Rectal smooth muscle tissue (tissue), 1 donor: ENCODE data around the gene NFYA.

Source experiments
- H3K27ac ChIP-seq: one replicate; pipeline ENCODE4 v1.7.0; 2013; ENCODE audit warnings: low read depth, low read length, inconsistent platforms
- H3K27me3 ChIP-seq: one replicate; pipeline ENCODE4 v1.7.0; 2013; ENCODE audit warnings: low read length; ENCODE audit not compliant: control insufficient read depth, insufficient read depth
- H3K36me3 ChIP-seq: one replicate; pipeline ENCODE4 v1.7.0; 2013; ENCODE audit warnings: low read length; ENCODE audit not compliant: control insufficient read depth, insufficient read depth
- H3K4me1 ChIP-seq: one replicate; pipeline ENCODE4 v1.7.0; 2013; ENCODE audit warnings: low read length; ENCODE audit not compliant: control insufficient read depth, insufficient read depth
- H3K4me3 ChIP-seq: one replicate; pipeline ENCODE4 v1.7.0; 2013; ENCODE audit warnings: low read length
- H3K9ac ChIP-seq: one replicate; pipeline ENCODE4 v1.7.0; 2013; ENCODE audit warnings: low read length

The NFYA gene

GRCh38 chr6:41039060-41039998 lies 33.4 kb upstream of the NFYA start, which contains the start of gene UNC5CL:
TSS of gene UNC5CL (minus strand) at chr6:41039221. CDS start at chr6:41035074, 4,147 bp downstream.
- H3K27ac ChIP-seq: no peak within 1 kb of the TSS

GRCh38 chr6:41040101-41040939 lies 32.5 kb upstream of the NFYA start:
- H3K4me3 ChIP-seq: no peak overlapping the region
- H3K27ac ChIP-seq: no peak overlapping the region
- H3K36me3 ChIP-seq: no peaks in the 10 kb centered on the region
- no peaks in the 10 kb centered on the region for H3K27me3 ChIP-seq
- H3K9ac ChIP-seq: no peak overlapping the region
- no peaks in the 10 kb centered on the region for H3K4me1 ChIP-seq

More at GRCh38 chr6:41039060-41039998, 33.4 kb upstream of the NFYA start, which contains the start of gene UNC5CL:
- H3K4me1 ChIP-seq: no peaks in the 10 kb centered on the region
- no peak within 1 kb of the TSS for H3K4me3 ChIP-seq
- no peaks in the 10 kb centered on the region for H3K27me3 ChIP-seq
- H3K36me3 ChIP-seq: no peaks in the 10 kb centered on the region
- H3K9ac ChIP-seq: no peak within 1 kb of the TSS

GRCh38 chr6:41040940-41041536 lies 31.7 kb upstream of the NFYA start:
- Histone ChIP-seq H3K4me1 (no peaks in the 10 kb centered on the region), H3K4me3 (no peak overlapping the region), H3K27ac (no peak overlapping the region), H3K9ac (no peak overlapping the region), H3K36me3 (no peaks in the 10 kb centered on the region), H3K27me3 (no peaks in the 10 kb centered on the region)

GRCh38 chr6:41042226-41043055 lies 30.3 kb upstream of the NFYA start, which contains the start of gene TSPO2:
TSS of gene TSPO2 (plus strand) at chr6:41042467. CDS start at chr6:41042986, 519 bp downstream.
- no peaks in the 10 kb centered on the region for H3K36me3 ChIP-seq
- no peaks in the 10 kb centered on the region for H3K27me3 ChIP-seq
- no peak within 1 kb of the TSS for H3K4me3 ChIP-seq
- H3K4me1 ChIP-seq: no peaks in the 10 kb centered on the region
- no peak within 1 kb of the TSS for H3K27ac ChIP-seq
- no peak within 1 kb of the TSS for H3K9ac ChIP-seq

- no peak overlapping the region for H3K9ac ChIP-seq
- no peaks in the 10 kb centered on the region for H3K36me3 ChIP-seq
- no peaks in the 10 kb centered on the region for H3K27me3 ChIP-seq
- no peak overlapping the region for H3K4me3 ChIP-seq
- no peaks in the 10 kb centered on the region for H3K4me1 ChIP-seq
- no peak overlapping the region for H3K27ac ChIP-seq
Observed at GRCh38 chr6:41043151-41043550, 29.6 kb upstream of the NFYA start.

- no peak overlapping the region for H3K9ac ChIP-seq
- H3K4me3 ChIP-seq: no peak overlapping the region
- H3K27ac ChIP-seq: no peak overlapping the region
Observed at GRCh38 chr6:41045664-41046063, 27.1 kb upstream of the NFYA start.

GRCh38 chr6:41046084-41046483 lies 26.7 kb upstream of the NFYA start:
- Histone ChIP-seq H3K27ac (no peak overlapping the region), H3K4me1 (peaks cover 3% of the 10 kb centered on the region), H3K27me3 (no peaks in the 10 kb centered on the region), H3K36me3 (peaks cover 2% of the 10 kb centered on the region), H3K4me3 (no peak overlapping the region), H3K9ac (no peak overlapping the region)

More at GRCh38 chr6:41045664-41046063, 27.1 kb upstream of the NFYA start:
- Histone ChIP-seq H3K27me3 (no peaks in the 10 kb centered on the region), H3K36me3 (peaks cover 2% of the 10 kb centered on the region), H3K4me1 (peaks cover 3% of the 10 kb centered on the region)

GRCh38 chr6:41047306-41047705 lies 25.5 kb upstream of the NFYA start:
- Histone ChIP-seq H3K4me1 (peaks cover 3% of the 10 kb centered on the region), H3K36me3 (peaks cover 2% of the 10 kb centered on the region), H3K4me3 (no peak overlapping the region), H3K9ac (no peak overlapping the region), H3K27me3 (no peaks in the 10 kb centered on the region), H3K27ac (no peak overlapping the region)

GRCh38 chr6:41047745-41048732 lies 24.7 kb upstream of the NFYA start:
- Histone ChIP-seq H3K4me1 (peaks cover 3% of the 10 kb centered on the region), H3K27ac (no peak overlapping the region), H3K27me3 (no peaks in the 10 kb centered on the region), H3K9ac (no peak overlapping the region), H3K36me3 (peaks cover 2% of the 10 kb centered on the region), H3K4me3 (no peak overlapping the region)

GRCh38 chr6:41049521-41049920 lies 23.3 kb upstream of the NFYA start:
- Histone ChIP-seq H3K27ac (no peak overlapping the region), H3K4me3 (no peak overlapping the region), H3K9ac (no peak overlapping the region), H3K36me3 (peaks cover 2% of the 10 kb centered on the region), H3K4me1 (peaks cover 9% of the 10 kb centered on the region), H3K27me3 (no peaks in the 10 kb centered on the region)

- Histone ChIP-seq H3K9ac (no peak overlapping the region), H3K4me3 (no peak overlapping the region)
Observed at GRCh38 chr6:41049955-41050354, 22.8 kb upstream of the NFYA start.

More at GRCh38 chr6:41049955-41050354, 22.8 kb upstream of the NFYA start:
- peaks cover 13% of the 10 kb centered on the region for H3K4me1 ChIP-seq
- no peak overlapping the region for H3K27ac ChIP-seq
- peaks cover 2% of the 10 kb centered on the region for H3K36me3 ChIP-seq
- H3K27me3 ChIP-seq: no peaks in the 10 kb centered on the region
